Measurements from ENCODE around the gene NR1I3. TPM values are rescaled to one million over a fixed set of nuclear protein-coding genes. Genes with fewer than 3 reads are reported as not detected.

Gene NR1I3
- polyA plus RNA-seq, 1 of the 3 experiments (the other 2 are of a cell fraction) = not detected

- Histone ChIP-seq H3F3A (replicated peaks; ENCODE audit: insufficient read depth) (no peaks in the 10 kb centered on the region), H4K20me1 (ENCODE audit: insufficient read depth) (no peaks in the 10 kb centered on the region), H3K27ac (ENCODE audit: low read depth in 2 of 2, low read length in 1 of 2) (no peak overlapping the region), H3K9me3 (no peaks in the 10 kb centered on the region), H3K4me1 (ENCODE audit: control insufficient read depth in 1 of 2, insufficient read depth in 2 of 2, low read depth in 1 of 2, low read length in 1 of 2) (peaks cover 0 to 12% of the 10 kb centered on the region in 2 experiments; a peak in 2 of 4 replicates), H2AFZ (ENCODE audit: low read depth) (no peak overlapping the region), H3K27me3 (ENCODE audit: insufficient read depth) (peaks cover 12% of the 10 kb centered on the region; the same call in 1 of the 2 replicates), H3K4me3 (ENCODE audit: low read depth in 2 of 2, low read length in 1 of 2) (no peak overlapping the region), H3K9me2 (no peaks in the 10 kb centered on the region), H3K79me2 (ENCODE audit: insufficient read depth) (no peaks in the 10 kb centered on the region), H3K9ac (no peak overlapping the region), H3K4me2 (no peak overlapping the region), H3K36me3 (replicated peaks in 1 of 2; ENCODE audit: control insufficient read depth in 1 of 2, insufficient read depth in 2 of 2, low read length in 1 of 2) (no peaks in the 10 kb centered on the region)
- ChIA-PET POLR2A (no interaction called here), CTCF (interaction anchor here (1.8 kb wide), 1 partner anchor 25 kb away, joined by 8 read pairs; no protein-coding TSS in a partner anchor)
- TF ChIP-seq REST (IDR thresholded peaks at IDR 0.05; ENCODE audit: low read depth, low read length) = no peak
- TF ChIP-seq POLR2AphosphoS5 (IDR thresholded peaks at IDR 0.05; ENCODE audit: low read depth, low read length) = no peak
- no peak for TF ChIP-seq EP300 (IDR thresholded peaks at IDR 0.05; ENCODE audit: borderline replicate concordance in 1 of 2, low read depth in 1 of 2, low read length in 1 of 2)
- TF ChIP-seq MEF2A (IDR thresholded peaks at IDR 0.05; ENCODE audit: borderline replicate concordance, low read depth) = no peak
- TF ChIP-seq USF2 (IDR thresholded peaks at IDR 0.05; ENCODE audit: borderline replicate concordance, low read depth, low read length) = no peak
- TF ChIP-seq RXRA (IDR thresholded peaks at IDR 0.05; ENCODE audit: borderline replicate concordance, low read depth) = no peak
- TF ChIP-seq TEAD4 (IDR thresholded peaks at IDR 0.05; ENCODE audit: borderline replicate concordance, insufficient read depth) = no peak
- DNase-seq = no peak
- WGBS (ENCODE audit: low lambda C conversion rate) = 61% methylated on average over 5 of the region's 5 CpGs
Observed at GRCh38 chr1:161265305-161265704, 27.3 kb upstream of the NR1I3 start.

- ChIA-PET CTCF (interaction anchor here (0.7 to 1.2 kb wide), 5 partner anchors 30 to 121 kb away, joined by 3 to 4 read pairs (median 3); partner anchors contain the start of gene APOA2), POLR2A (no interaction called here)
- no peak overlapping the region for H2AFZ ChIP-seq (ENCODE audit: low read depth)
- no peak overlapping the region for H3K4me3 ChIP-seq (ENCODE audit: low read depth in 2 of 2, low read length in 1 of 2)
- H3K4me2 ChIP-seq = no peak overlapping the region
- peaks cover 32% of the 10 kb centered on the region for H3K27me3 ChIP-seq (ENCODE audit: insufficient read depth)
- H4K20me1 ChIP-seq (ENCODE audit: insufficient read depth) = no peaks in the 10 kb centered on the region
- no peaks in the 10 kb centered on the region for H3F3A ChIP-seq (replicated peaks; ENCODE audit: insufficient read depth)
- DNase-seq = no peak
- H3K36me3 ChIP-seq (replicated peaks in 1 of 2; ENCODE audit: control insufficient read depth in 1 of 2, insufficient read depth in 2 of 2, low read length in 1 of 2) = no peaks in the 10 kb centered on the region
- no peak overlapping the region for H3K27ac ChIP-seq (ENCODE audit: low read depth in 2 of 2, low read length in 1 of 2)
- TF ChIP-seq MXI1 (IDR thresholded peaks at IDR 0.05; ENCODE audit: low read depth, low read length) (no peak), REST (IDR thresholded peaks at IDR 0.05; ENCODE audit: low read depth, low read length) (peak; percentile 54; the same call in 1 of the 2 replicates), EZH2phosphoT487 (IDR thresholded peaks at IDR 0.05; ENCODE audit: borderline replicate concordance, low read depth) (no peak)
- H3K79me2 ChIP-seq (ENCODE audit: insufficient read depth) = no peaks in the 10 kb centered on the region
- 74% methylated on average over 12 of the region's 12 CpGs for whole genome bisulfite sequencing (ENCODE audit: low lambda C conversion rate)
- H3K9me3 ChIP-seq = peaks cover 8% of the 10 kb centered on the region; the same call in 1 of the 2 replicates
- no peaks in the 10 kb centered on the region for H3K9me2 ChIP-seq
- no peak overlapping the region for H3K9ac ChIP-seq
- peaks cover 8% of the 10 kb centered on the region in 2 experiments; a peak in 3 of 4 replicates for H3K4me1 ChIP-seq (ENCODE audit: control insufficient read depth in 1 of 2, insufficient read depth in 2 of 2, low read depth in 1 of 2, low read length in 1 of 2)
Observed at GRCh38 chr1:161261261-161262235, 23.5 kb upstream of the NR1I3 start.
